Hematopoietic multipotent progenitor cell (in vitro differentiated cells): ENCODE data around the gene MTG2. TPM values are rescaled to one million over a fixed set of nuclear protein-coding genes. Genes with fewer than 3 reads are reported as not detected.

Source experiments
- DNase-seq, 3 donors: peaks; one replicate each; pipeline ENCODE4 v3.0.0-alpha.2; 2011 to 2015; ENCODE audit warnings: low read depth in 2 of 3, low spot score in 2 of 3
- total RNA-seq: library from RNA; depleted of rRNA; stranded (reverse); fragments of >200 nt; gene quantifications from one replicate; pipeline ENCODE4 v1.2.3, GENCODE V29; 2012

MTG2 gene, protein sequence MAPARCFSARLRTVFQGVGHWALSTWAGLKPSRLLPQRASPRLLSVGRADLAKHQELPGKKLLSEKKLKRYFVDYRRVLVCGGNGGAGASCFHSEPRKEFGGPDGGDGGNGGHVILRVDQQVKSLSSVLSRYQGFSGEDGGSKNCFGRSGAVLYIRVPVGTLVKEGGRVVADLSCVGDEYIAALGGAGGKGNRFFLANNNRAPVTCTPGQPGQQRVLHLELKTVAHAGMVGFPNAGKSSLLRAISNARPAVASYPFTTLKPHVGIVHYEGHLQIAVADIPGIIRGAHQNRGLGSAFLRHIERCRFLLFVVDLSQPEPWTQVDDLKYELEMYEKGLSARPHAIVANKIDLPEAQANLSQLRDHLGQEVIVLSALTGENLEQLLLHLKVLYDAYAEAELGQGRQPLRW
- total RNA-seq: 24.5 TPM

DNA sequence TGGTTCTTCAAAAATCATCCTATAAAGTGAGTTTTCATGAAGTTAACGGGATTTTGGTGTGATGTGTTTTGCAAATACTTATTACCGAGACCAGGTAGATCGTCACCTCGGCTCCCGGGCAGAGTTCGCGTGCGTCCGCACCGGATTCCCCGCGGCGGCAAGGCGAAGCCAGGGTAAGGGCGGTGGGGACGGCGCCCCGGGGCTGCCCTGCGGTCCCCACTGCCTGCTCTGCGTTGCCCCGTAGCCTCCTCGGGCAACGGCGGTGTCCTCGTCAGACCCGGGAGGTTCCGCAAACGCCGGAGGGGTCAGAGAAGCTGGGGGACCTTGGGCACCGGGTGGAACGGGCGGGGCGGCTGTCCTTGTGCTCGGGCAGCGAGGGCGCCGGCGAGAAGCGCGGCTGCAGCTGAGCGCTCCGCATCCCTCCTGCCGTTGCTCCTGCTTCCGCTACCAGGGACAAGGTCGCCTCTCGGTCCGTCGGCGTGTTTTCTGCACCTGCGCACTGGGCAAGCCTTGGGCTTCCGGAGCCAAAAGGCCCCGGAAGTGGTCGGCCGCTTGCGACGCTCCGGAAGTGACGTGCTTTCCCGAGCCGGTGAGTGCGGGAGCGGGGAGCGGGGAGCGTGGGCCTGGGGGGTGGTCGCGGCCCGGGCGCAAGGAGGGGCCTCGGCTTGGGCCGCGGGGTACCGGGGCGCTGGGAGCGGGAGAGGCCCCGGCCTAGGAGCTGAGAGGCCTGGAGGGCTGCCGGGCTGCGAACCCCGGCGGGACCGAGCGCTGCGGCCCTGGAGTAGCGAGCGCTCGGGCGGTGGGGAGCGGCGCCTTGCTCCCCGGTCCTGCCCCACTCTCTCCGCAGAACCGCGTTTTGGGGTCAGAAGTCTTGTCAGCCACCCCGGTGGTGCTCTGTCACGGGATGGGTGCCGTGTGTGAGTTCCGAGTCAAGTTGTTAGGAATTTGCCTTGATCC is at the start of gene MTG2:
Gene MTG2 (plus strand): TSS at position 560 of the 957 bp plus-strand sequence. CDS start 10,393 bp downstream, outside the sequence.
- DNase-seq: peak; percentile 86 to 98 (median 96)

DNA sequence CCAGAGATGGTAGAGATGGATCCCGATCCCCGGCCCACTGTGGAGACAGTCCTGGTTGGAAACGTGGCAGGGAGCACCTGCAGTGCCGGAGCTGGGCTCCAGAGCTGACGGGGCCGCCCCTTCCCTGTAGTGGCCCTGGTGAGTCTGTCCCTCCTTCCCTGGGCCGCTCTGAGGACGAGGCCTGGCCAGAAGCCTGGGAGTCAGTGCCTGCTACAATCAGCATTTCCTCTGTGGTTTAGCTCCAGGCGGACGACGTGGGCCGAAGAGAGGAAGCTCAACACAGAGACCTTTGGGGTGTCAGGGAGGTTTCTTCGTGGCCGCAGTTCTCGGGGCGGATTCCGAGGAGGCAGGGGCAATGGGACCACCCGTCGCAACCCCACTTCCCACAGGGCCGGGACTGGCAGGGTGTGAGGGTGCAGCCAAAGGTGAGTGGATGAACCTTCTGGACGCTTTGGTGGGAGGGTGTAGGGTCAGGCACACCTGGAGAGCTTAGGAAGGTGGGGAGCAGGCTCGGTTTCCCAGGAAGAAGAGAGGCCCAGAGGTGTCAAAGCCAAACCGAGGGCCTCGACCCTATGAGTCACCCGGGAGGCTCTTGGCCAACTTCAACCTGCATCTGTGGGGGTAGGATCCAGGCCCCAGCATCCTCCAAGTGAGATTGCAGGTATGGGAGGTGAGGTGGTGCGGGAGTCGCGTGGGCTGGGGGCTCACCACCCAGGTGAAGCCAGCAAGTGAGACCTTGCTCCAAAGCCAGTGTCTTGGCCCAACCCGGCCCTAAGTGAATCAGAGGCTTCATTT is 49.6 kb upstream of the MTG2 start:
- DNase-seq: peak in 1 of 3 donors; percentile 30

GRCh38 chr20:62133864-62134263 is 49.0 kb upstream of the MTG2 start:
- DNase-seq: peak in 2 of 3 donors; percentile 24 to 32

- no peak for DNase-seq
Measured at GRCh38 chr20:62134735-62135231, 48.0 kb upstream of the MTG2 start.

GRCh38 chr20:62135573-62136266 is 47.1 kb upstream of the MTG2 start:
- DNase-seq: no peak

DNA sequence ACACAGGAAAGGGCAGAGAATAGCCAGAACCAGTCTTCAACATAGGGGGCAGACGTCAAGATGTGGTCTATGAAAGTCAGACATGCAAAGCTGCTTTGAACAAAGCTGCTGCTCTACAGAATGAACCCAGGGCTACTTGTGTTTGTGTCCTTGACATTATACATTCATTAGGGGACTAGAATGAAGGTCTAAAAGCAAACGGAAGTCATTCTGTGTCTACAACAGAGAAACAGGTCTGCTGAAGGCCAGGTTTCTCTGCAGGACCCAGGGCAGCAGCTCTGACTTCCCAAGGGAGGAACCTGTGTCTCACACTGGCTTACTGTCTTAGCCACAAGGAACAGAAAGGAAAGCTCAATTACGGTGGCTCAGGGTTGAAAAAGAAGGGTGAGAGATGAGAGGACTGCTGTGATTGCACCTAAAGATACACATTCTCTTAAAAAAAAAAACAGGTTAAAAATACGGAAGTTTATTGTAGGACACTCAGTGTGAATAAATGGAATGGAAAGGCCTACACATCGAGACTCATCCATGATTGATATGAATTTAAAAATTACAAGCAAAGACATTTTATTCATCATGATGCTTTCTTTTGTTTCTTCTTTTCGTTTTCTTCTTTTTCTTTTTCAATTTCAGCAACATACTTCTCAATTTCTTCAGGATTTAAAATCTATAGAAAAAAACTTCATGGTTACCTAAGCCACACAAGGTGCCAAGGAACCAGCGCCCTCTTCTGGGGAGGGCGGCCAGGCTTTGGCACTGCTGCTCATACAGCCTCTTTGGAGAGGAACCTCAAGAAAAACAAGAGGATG is 46.3 kb upstream of the MTG2 start:
- DNase-seq: peak in 2 of 3 donors; percentile 77 to 88

DNA sequence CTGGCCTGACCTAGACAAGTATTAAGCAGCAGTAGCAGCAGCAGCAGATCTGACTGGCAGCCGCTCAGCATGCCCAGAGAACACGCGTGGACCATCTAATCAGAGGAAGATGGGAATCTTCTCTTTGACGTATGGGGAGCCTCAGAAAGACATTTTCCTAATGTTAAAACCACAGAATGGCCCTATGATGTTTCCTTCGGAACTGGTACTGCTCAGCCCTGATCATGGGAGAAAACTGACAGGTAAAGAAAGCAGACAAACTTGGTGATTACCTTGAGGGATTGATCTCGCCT is 45.8 kb upstream of the MTG2 start:
- no peak for DNase-seq

- DNase-seq: no peak
Measured at GRCh38 chr20:62137478-62138203, 45.2 kb upstream of the MTG2 start.

DNA sequence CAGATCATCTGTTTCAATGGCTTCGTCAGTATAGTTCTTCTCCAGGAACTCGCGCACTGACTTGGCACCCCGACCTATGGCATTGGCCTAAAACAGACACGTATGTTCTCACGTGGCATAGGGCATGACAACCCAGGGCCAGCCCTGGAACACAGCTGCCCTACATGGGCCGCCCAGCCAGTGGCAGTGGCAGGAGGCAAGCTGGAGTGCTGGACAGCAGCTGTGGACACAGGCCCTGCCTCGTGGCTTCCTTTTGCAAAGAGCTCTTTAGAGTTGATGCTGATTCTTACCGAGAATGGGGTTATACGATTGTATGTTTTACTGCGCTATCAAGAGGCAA is 44.7 kb upstream of the MTG2 start:
- no peak for DNase-seq

GRCh38 chr20:62138912-62139311 is 43.9 kb upstream of the MTG2 start:
- DNase-seq: no peak

GRCh38 chr20:62139636-62140035 is 43.2 kb upstream of the MTG2 start:
- DNase-seq: no peak

DNA sequence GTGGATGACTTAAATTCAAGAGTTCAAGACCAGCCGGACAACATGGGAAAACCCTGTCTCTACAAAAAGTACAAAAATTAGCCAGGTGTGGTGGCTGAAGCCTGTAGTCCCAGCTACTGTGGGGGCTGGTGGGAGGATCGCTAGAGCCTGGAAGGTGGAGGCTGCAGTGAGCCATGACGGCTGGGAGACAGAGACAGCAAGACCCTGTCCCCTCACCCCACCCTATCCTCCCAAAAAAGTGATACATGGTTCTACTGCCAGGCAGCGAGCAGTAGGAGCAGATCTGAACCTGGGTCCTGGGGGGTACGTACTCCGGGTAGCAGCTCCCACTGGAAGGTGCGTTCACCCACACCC is 41.8 kb upstream of the MTG2 start:
- no peak for DNase-seq

DNA sequence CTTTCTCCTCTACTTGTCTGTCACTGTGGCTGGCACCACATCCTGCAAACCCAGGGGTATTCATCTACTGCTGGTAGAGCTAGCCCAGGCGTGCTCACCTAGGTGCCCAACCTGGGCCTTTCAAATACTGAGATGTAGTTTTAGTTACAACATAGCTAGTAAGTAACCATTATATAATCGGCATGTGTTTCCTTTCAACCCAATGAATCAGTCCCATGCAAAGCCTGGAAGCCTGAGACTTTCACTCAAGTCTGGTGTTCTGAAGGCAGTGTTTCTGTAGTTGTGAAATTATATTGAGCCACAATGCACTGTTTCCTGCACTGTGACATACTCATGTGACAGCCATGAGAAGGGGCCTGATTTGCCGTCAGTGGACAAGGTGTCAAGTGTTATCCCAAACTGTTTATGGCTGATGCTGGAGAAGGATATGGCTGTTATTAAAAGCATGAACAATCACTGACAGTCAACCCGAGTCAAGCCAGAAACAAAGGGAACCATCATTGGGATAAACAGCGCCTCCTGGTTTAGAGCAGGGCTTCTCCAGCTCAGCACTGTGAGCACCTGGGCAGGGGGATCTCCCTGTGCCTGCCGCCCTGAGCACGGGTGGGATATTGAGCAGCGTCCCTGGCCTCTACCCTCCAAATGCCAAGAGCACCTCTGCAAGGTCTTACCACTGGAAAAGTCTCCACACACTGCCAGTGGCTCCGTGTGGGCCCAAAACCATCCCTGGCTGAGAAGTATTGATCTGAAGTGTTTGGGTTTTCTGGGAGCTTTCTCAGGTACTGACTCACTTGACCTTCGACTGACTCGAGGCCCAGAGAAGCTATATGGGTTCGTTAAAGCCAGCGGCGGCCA is 41.2 kb upstream of the MTG2 start:
- no peak for DNase-seq

- DNase-seq: no peak
Measured at GRCh38 chr20:62142252-62143080, 40.4 kb upstream of the MTG2 start.

- DNase-seq: peak; percentile 78 to 93 (median 86)
Measured at GRCh38 chr20:62143081-62143956, 39.5 kb upstream of the MTG2 start, which contains the start of the genes PSMA7 and SS18L1. PSMA7 (minus strand) TSS chr20:62143394; CDS start chr20:62143303, 91 bp downstream. SS18L1 (plus strand) TSS chr20:62143769; CDS start chr20:62143821, 52 bp downstream.
